GM12874 (cell line): ENCODE data around the gene NEU2.

Experiments
- TF ChIP-seq, protein P1 (sequence below): IDR thresholded peaks from 2 replicates; pipeline ENCODE4 v1.5.1; 2011; ENCODE audit warnings: low read depth, mild to moderate bottlenecking, control low read depth, low read length, moderate library complexity; ENCODE audit not compliant: insufficient read depth

NEU2 gene

DNA sequence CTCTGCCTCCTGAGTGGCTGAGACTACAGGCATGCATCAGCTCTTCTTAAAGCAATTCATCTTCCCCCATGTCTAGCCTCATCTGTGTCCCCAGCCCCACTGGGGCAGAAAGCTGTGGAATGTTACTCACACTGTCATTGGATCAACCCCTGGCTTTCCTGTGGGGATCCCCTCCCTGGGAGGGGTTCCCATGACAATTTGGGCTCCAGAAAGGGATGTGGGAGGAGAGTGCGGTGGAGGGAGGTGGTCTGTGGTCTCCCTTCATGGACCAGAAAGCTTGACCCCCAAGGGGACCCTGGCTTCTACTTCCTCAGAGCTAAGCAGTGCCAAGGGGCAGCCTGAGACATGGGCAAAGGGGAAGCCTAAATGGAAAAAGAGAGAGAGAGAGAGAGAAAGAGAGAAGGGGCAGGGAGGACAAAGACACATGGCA is 20.8 kb upstream of the NEU2 start:
- TF ChIP-seq, protein P1, sequence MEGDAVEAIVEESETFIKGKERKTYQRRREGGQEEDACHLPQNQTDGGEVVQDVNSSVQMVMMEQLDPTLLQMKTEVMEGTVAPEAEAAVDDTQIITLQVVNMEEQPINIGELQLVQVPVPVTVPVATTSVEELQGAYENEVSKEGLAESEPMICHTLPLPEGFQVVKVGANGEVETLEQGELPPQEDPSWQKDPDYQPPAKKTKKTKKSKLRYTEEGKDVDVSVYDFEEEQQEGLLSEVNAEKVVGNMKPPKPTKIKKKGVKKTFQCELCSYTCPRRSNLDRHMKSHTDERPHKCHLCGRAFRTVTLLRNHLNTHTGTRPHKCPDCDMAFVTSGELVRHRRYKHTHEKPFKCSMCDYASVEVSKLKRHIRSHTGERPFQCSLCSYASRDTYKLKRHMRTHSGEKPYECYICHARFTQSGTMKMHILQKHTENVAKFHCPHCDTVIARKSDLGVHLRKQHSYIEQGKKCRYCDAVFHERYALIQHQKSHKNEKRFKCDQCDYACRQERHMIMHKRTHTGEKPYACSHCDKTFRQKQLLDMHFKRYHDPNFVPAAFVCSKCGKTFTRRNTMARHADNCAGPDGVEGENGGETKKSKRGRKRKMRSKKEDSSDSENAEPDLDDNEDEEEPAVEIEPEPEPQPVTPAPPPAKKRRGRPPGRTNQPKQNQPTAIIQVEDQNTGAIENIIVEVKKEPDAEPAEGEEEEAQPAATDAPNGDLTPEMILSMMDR, result no peak

GRCh38 chr2:233012301-233012971 is 20.0 kb upstream of the NEU2 start:
- TF ChIP-seq, protein P1, result no peak

- TF ChIP-seq, protein P1, result no peak
Observed at GRCh38 chr2:233013027-233013461, 19.4 kb upstream of the NEU2 start, which contains the start of gene NGEF. Gene NGEF (minus strand): TSS chr2:233013256. CDS start chr2:232974890, 38,366 bp downstream.

DNA sequence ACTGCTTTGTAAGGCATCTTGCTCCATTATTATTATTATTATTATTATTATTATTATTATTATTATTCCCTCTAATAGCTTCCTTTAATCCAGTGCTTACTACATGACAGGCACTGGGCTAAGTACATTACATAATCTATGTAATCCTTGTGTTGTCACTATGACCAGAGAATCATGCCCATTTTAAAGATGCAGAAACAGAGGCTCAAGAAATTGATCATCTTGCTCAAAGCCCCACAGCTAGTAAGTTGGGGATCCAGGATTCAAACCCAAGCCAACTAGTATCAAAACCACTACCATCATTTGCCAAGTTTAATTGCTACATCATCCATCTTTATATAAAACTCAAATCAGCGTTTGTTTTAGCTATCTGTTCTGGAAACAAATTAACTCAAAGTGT is 18.8 kb upstream of the NEU2 start:
- TF ChIP-seq, protein P1, result no peak

GRCh38 chr2:233015019-233015645 is 17.3 kb upstream of the NEU2 start:
- TF ChIP-seq, protein P1, result no peak

DNA sequence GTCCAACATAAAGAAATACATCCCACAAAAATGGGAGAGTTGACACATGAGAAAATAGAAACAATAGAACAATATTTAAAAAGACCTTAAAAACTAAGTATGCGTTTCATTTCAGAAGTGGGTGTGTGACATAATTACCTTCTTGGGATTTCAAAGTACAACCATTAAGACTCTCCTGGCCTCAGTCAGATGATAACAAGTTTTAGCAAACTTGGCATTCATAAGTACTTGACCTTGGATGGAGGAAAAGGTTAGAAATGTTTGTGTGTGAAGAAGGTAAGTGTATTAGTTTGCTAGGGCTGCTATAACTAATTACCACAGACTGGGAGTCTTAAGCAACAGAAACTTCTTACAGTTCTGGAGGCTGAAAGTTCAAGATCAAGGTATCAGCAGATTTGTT is 14.5 kb upstream of the NEU2 start:
- TF ChIP-seq, protein P1, result no peak

GRCh38 chr2:233020454-233020853 is 12.0 kb upstream of the NEU2 start:
- TF ChIP-seq, protein P1, result no peak
